GM12878 (cell line): ENCODE data around the gene PLD3. TPM values are rescaled to one million over a fixed set of nuclear protein-coding genes. Genes with fewer than 3 reads are reported as not detected.
"Not testable (repeated sequence)": the region's sequence is repeated elsewhere in the genome, so short reads cannot be mapped to it uniquely, and the experiment has no call there.

ENCODE experiments used
- ATAC-seq: fragments of 200-7000 bp; cut with Tn5 transposase; 3 replicates; pipeline ENCODE4 v1.9.1; 2020; ENCODE audit warnings: mild to moderate bottlenecking, moderate library complexity
- BruUV-seq: library from RNA; stranded (reverse); fragments of 400-500 nt; replicated peaks from 2 replicates; lab custom pipeline; 2021; lab: Mats Ljungman, UMichigan
- CTCF ChIA-PET: fragments of 300-600 bp; sonication (Branson Sonifier 250); formaldehyde crosslinking; extraction: SDS; loops from one replicate; lab custom pipeline; 2021; ENCODE audit warnings: inconsistent platforms; lab: Yijun Ruan, JAX
- POLR2A ChIA-PET: fragments of 350-600 bp; formaldehyde crosslinking; extraction: SDS; loops from one replicate; lab custom pipeline; 2021; ENCODE audit warnings: inconsistent platforms; lab: Charles Lee
- RAD21 ChIA-PET: fragments of 300-600 bp; sonication (Branson Sonifier 250); formaldehyde crosslinking; loops from one replicate; lab custom pipeline; 2023; ENCODE audit warnings: antibody characterized with exemption; ENCODE audit not compliant: unreplicated experiment; lab: Charles Lee
- SMC1A ChIA-PET: fragments of 300-600 bp; sonication (Branson Sonifier 250); formaldehyde crosslinking; loops from one replicate; lab custom pipeline; 2023; ENCODE audit not compliant: unreplicated experiment, uncharacterized antibody; lab: Charles Lee
- DNase-seq: peaks from one replicate; pipeline ENCODE4 v3.0.0-alpha.2; 2011; ENCODE audit warnings: low read depth, low spot score
- FAIRE-seq: peaks from 3 replicates; lab custom pipeline; 2011; peaks lifted over from hg19 to GRCh38; lab: Jason Lieb, UNC
- H2AFZ ChIP-seq: 2 replicates; pipeline ENCODE4 v1.6.0; 2011; ENCODE audit warnings: low read depth, low read length, control low read depth; ENCODE audit not compliant: control insufficient read depth
- H3K27ac ChIP-seq: 2 replicates; pipeline ENCODE4 v1.5.1; 2011; ENCODE audit warnings: control low read depth; ENCODE audit not compliant: control insufficient read depth, insufficient read depth
- H3K27me3 ChIP-seq, 2 experiments: replicated peaks in 1 of 2; 2 replicates each; pipeline versions ENCODE4 v1.6.0 to v1.6.1; 2011; ENCODE audit warnings: low read length in 1 of 2; ENCODE audit not compliant: control insufficient read depth in 2 of 2, insufficient read depth in 2 of 2
- H3K36me3 ChIP-seq, 2 experiments: 2 replicates each; pipeline ENCODE4 v1.5.1; 2011; ENCODE audit warnings: low read length in 1 of 2; ENCODE audit not compliant: control insufficient read depth in 2 of 2, insufficient read depth in 2 of 2
- H3K4me1 ChIP-seq: 2 replicates; pipeline ENCODE4 v1.6.1; 2011; ENCODE audit warnings: mild to moderate bottlenecking, low read length, moderate library complexity, mixed read lengths; ENCODE audit not compliant: control insufficient read depth, insufficient read depth
- H3K4me2 ChIP-seq: 2 replicates; pipeline ENCODE4 v1.6.0; 2011; ENCODE audit warnings: control low read depth; ENCODE audit not compliant: control insufficient read depth, insufficient read depth
- H3K4me3 ChIP-seq: fragments of 200-600 bp; sonication (generic); 2 replicates; pipeline ENCODE4 v1.5.1; 2016
- H3K79me2 ChIP-seq: 2 replicates; pipeline ENCODE4 v1.6.0; 2011; ENCODE audit warnings: low read length; ENCODE audit not compliant: control insufficient read depth, insufficient read depth
- H3K9ac ChIP-seq: 2 replicates; pipeline ENCODE4 v1.8.0; 2011; ENCODE audit warnings: low read length, control low read depth, mixed read lengths; ENCODE audit not compliant: control insufficient read depth, insufficient read depth
- H3K9me3 ChIP-seq: replicated peaks from 3 replicates; pipeline ENCODE4 v1.5.1; 2011; ENCODE audit warnings: mild to moderate bottlenecking, low read length; ENCODE audit not compliant: control insufficient read depth, insufficient read depth
- H4K20me1 ChIP-seq: 2 replicates; pipeline ENCODE4 v1.6.0; 2011; ENCODE audit not compliant: control insufficient read depth, insufficient read depth
- MXI1 ChIP-seq: fragments of 150-350 bp; IDR thresholded peaks from 2 replicates; pipeline ENCODE4 v1.6.1; 2011; ENCODE audit warnings: low read depth, mild to moderate bottlenecking, inconsistent platforms, low read length, improper control_type of control experiment
- NR2F1 ChIP-seq: fragments of 450-650 bp; conservative IDR thresholded peaks from 2 replicates; pipeline ENCODE4 v1.6.1; 2017; ENCODE audit warnings: mild to moderate bottlenecking
- ZZZ3 ChIP-seq: IDR thresholded peaks from 2 replicates; pipeline ENCODE4 v1.6.1; 2011; ENCODE audit warnings: low read depth; ENCODE audit not compliant: control insufficient read depth, insufficient read length
- WGBS: methylation state at CpG from one replicate; pipeline ENCODE4 v1.1.6; 2016; ENCODE audit warnings: low lambda C conversion rate; ENCODE audit not compliant: insufficient replicate concordance, insufficient coverage; ENCODE audit errors: missing lambda C conversion rate; 5-methylcytosine and 5-hydroxymethylcytosine counted together
- in situ Hi-C: fragments of 300-500 bp; cut with MboI; formaldehyde crosslinking; loops from 9 replicates; pipeline ENCODE4 v1.14.3; 2018; ENCODE audit warnings: mixed read lengths
- intact Hi-C: fragments of 100-400 bp; cut with micrococcal nuclease; formaldehyde crosslinking; loops from one replicate; pipeline ENCODE4 v1.14.2; 2022; ENCODE audit not compliant: unreplicated experiment
- polyA plus RNA-seq, 11 experiments: library from polyadenylated mRNA; depleted of rRNA in 4 of 11; unstranded in 6 of 11; stranded (reverse) in 5 of 11; fragments of >200 nt; fragmentation: Nextera tagmentation in 4 of 11; fragmentation: Illumina TruSeq in 1 of 11; extraction: Ambion mirVana in 4 of 11; extraction: Trizol in 1 of 11; gene quantifications; 1 replicate in 1 of 11; 2 replicates in 10 of 11; pipeline versions ENCODE4 v1.2.1 to v1.2.3, GENCODE V29; 2011 to 2016; ENCODE audit warnings: inconsistent platforms in 2 of 11, missing spikeins in 2 of 11, low read depth in 1 of 11
- total RNA-seq, 4 experiments: library from RNA; depleted of rRNA in 3 of 4; stranded (reverse); fragments of >200 nt in 3 of 4; fragmentation: Illumina TruSeq in 1 of 4; extraction: Trizol in 1 of 4; gene quantifications; 2 replicates each; pipeline versions ENCODE4 v1.2.1 to v1.2.3, GENCODE V29; 2013 to 2021
- TF ChIP-seq, protein P1 (sequence below): fragments of 450-650 bp; IDR thresholded peaks from 2 replicates; pipeline ENCODE4 v1.6.1; 2017; ENCODE audit warnings: mild to moderate bottlenecking, moderate library complexity
- TF ChIP-seq, protein P2 (sequence below): fragments of 450-650 bp; IDR thresholded peaks from 2 replicates; pipeline ENCODE4 v1.6.1; 2016; ENCODE audit warnings: mild to moderate bottlenecking, moderate library complexity, borderline replicate concordance

Gene PLD3
- total and polyA plus RNA-seq, 10 of the 15 experiments (the other 5 are each of a cell fraction or from before 2014, with no cell fraction given), result 1.3 to 134 (median 72.7) TPM

- H3K79me2 ChIP-seq, BruUV-seq, H3K9me3 ChIP-seq, intact Hi-C loops, in situ Hi-C loops, H3K9ac ChIP-seq, H3K27me3 ChIP-seq, H3K4me3 ChIP-seq, H4K20me1 ChIP-seq, H3K27ac ChIP-seq, H3K4me2 ChIP-seq, ATAC-seq, H3K36me3 ChIP-seq, FAIRE-seq, DNase-seq: not testable (repeated sequence)
- CTCF ChIA-PET, result interaction anchor here (0.6 to 4.5 kb wide), 4 partner anchors 12 to 227 kb away, joined by 3 to 43 read pairs (median 6); no protein-coding TSS in a partner anchor
- Histone ChIP-seq H2AFZ (peak overlapping the region; percentile 47), H3K4me1 (peaks cover 34% of the 10 kb centered on the region)
- SMC1A ChIA-PET, result interaction anchor here (0.6 to 1.0 kb wide), 2 partner anchors 12 kb away, joined by 3 to 4 read pairs; no protein-coding TSS in a partner anchor
- RAD21 ChIA-PET, result interaction anchor here (1.0 kb wide), 1 partner anchor 60 kb away, joined by 4 read pairs; the partner anchor contains the start of genes C19orf47 and PLD3
- POLR2A ChIA-PET, result interaction anchor here (0.9 to 2.1 kb wide), 3 partner anchors 10 to 18 kb away, joined by 3 to 6 read pairs (median 3); partner anchors contain the start of gene SERTAD1
- WGBS, result 89% methylated on average over 8 of the region's 8 CpGs
Measured at GRCh38 chr19:40408598-40408925, 60.1 kb downstream of the PLD3 start.

DNA sequence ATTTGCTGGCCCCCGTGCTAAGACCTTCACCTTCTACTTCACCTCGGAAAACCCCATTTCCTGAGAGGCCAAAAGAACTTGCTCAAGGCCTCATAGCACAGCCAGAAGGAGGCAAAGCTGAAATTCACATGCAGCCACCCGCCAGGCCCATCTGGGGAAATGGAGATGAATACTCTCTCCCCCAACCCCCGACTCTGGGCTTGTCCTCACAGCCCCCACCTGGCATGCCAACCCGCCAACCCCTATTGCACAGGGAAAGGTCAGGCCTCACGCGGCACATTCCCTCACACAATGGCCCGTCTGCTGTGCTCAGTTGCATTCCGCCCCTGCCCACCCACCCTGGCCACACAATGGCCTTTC, 61.5 kb downstream of the PLD3 start:
- TF ChIP-seq MXI1, result no peak
- TF ChIP-seq, protein P1, sequence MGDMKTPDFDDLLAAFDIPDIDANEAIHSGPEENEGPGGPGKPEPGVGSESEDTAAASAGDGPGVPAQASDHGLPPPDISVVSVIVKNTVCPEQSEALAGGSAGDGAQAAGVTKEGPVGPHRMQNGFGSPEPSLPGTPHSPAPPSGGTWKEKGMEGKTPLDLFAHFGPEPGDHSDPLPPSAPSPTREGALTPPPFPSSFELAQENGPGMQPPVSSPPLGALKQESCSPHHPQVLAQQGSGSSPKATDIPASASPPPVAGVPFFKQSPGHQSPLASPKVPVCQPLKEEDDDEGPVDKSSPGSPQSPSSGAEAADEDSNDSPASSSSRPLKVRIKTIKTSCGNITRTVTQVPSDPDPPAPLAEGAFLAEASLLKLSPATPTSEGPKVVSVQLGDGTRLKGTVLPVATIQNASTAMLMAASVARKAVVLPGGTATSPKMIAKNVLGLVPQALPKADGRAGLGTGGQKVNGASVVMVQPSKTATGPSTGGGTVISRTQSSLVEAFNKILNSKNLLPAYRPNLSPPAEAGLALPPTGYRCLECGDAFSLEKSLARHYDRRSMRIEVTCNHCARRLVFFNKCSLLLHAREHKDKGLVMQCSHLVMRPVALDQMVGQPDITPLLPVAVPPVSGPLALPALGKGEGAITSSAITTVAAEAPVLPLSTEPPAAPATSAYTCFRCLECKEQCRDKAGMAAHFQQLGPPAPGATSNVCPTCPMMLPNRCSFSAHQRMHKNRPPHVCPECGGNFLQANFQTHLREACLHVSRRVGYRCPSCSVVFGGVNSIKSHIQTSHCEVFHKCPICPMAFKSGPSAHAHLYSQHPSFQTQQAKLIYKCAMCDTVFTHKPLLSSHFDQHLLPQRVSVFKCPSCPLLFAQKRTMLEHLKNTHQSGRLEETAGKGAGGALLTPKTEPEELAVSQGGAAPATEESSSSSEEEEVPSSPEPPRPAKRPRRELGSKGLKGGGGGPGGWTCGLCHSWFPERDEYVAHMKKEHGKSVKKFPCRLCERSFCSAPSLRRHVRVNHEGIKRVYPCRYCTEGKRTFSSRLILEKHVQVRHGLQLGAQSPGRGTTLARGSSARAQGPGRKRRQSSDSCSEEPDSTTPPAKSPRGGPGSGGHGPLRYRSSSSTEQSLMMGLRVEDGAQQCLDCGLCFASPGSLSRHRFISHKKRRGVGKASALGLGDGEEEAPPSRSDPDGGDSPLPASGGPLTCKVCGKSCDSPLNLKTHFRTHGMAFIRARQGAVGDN, result 0 out of 2 replicates have a peak, but pooled peaks have one; percentile 29
- TF ChIP-seq ZZZ3, result no peak
- TF ChIP-seq, protein P2, sequence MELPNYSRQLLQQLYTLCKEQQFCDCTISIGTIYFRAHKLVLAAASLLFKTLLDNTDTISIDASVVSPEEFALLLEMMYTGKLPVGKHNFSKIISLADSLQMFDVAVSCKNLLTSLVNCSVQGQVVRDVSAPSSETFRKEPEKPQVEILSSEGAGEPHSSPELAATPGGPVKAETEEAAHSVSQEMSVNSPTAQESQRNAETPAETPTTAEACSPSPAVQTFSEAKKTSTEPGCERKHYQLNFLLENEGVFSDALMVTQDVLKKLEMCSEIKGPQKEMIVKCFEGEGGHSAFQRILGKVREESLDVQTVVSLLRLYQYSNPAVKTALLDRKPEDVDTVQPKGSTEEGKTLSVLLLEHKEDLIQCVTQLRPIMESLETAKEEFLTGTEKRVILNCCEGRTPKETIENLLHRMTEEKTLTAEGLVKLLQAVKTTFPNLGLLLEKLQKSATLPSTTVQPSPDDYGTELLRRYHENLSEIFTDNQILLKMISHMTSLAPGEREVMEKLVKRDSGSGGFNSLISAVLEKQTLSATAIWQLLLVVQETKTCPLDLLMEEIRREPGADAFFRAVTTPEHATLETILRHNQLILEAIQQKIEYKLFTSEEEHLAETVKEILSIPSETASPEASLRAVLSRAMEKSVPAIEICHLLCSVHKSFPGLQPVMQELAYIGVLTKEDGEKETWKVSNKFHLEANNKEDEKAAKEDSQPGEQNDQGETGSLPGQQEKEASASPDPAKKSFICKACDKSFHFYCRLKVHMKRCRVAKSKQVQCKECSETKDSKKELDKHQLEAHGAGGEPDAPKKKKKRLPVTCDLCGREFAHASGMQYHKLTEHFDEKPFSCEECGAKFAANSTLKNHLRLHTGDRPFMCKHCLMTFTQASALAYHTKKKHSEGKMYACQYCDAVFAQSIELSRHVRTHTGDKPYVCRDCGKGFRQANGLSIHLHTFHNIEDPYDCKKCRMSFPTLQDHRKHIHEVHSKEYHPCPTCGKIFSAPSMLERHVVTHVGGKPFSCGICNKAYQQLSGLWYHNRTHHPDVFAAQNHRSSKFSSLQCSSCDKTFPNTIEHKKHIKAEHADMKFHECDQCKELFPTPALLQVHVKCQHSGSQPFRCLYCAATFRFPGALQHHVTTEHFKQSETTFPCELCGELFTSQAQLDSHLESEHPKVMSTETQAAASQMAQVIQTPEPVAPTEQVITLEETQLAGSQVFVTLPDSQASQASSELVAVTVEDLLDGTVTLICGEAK, result no peak
- peak; percentile 21; the same call in 1 of the 2 replicates for TF ChIP-seq NR2F1
- ChIA-PET SMC1A (interaction anchor here (0.6 to 1.1 kb wide), 3 partner anchors 10 to 888 kb away, joined by 3 read pairs; no protein-coding TSS in a partner anchor), CTCF (interaction anchor here (1.2 to 4.5 kb wide), 2 partner anchors 10 to 105 kb away, joined by 5 to 43 read pairs; no protein-coding TSS in a partner anchor), RAD21 (interaction anchor here (3.2 kb wide), 1 partner anchor 11 kb away, joined by 12 read pairs; no protein-coding TSS in a partner anchor), POLR2A (interaction anchor here (0.6 to 2.6 kb wide), 3 partner anchors 11 to 124 kb away, joined by 6 to 8 read pairs (median 6); no protein-coding TSS in a partner anchor)
- no peaks in the 10 kb centered on the region for H4K20me1 ChIP-seq
- FAIRE-seq (peak; percentile 92), DNase-seq (no peak), ATAC-seq (peak; percentile 69)
- H3K79me2 ChIP-seq, result no peaks in the 10 kb centered on the region
- H3K4me1 ChIP-seq, result peaks cover 34% of the 10 kb centered on the region
- H3K9ac ChIP-seq, result 0 out of 2 replicates have a peak overlapping the region, but pooled peaks have one; percentile 7
- H3K27me3 ChIP-seq, result no peaks in the 10 kb centered on the region
- no peaks in the 10 kb centered on the region for H3K9me3 ChIP-seq
- H3K27ac ChIP-seq, result peak overlapping the region; percentile 78
- no TSS peak for BruUV-seq
- no peaks in the 10 kb centered on the region for H3K36me3 ChIP-seq
- in situ Hi-C loops, result no loop called here
- H2AFZ ChIP-seq, result peak overlapping the region; percentile 94
- H3K4me3 ChIP-seq, result no peak overlapping the region
- peak overlapping the region; percentile 64 for H3K4me2 ChIP-seq
- WGBS, result 40% methylated on average over 9 of the region's 9 CpGs
- intact Hi-C loops, result no loop called here
